ENCODE data around the gene OSBPL2. TPM values are rescaled to one million over a fixed set of nuclear protein-coding genes. Genes with fewer than 3 reads are reported as not detected.

The OSBPL2 gene
- total and polyA plus RNA-seq, 2 experiments from 2014 or later, result 22.2 to 27.9 TPM

DNA sequence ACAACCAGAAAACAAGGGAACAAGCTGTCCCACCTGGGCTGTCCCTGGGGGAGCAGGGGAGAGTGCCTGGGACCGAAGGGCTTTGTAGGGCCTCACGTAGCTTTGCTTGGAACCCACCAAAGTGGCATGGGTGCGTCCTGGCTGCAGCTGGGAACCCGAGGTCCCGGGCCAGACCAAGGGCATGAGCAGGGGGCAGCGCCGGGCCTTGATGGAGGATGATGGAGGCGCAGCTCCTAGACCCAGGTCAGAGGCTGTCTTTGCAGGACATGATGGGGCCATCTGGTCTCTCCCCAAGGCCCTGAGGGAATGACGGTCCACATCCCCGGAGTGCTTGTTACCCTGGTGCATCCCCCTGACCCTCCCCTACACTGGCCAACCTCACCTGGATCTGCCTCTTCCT is 7.6 kb upstream of the OSBPL2 start:
- Histone ChIP-seq H3K9me3 (ENCODE audit: low read depth) (no peaks in the 10 kb centered on the region), H3K4me3 (no peak overlapping the region), H3K36me3 (ENCODE audit: low read depth) (no peaks in the 10 kb centered on the region), H3K79me2 (ENCODE audit: insufficient read depth) (no peaks in the 10 kb centered on the region), H3K27ac (no peak overlapping the region), H3K27me3 (replicated peaks; ENCODE audit: insufficient read depth) (peaks cover 4% of the 10 kb centered on the region; the same call in 1 of the 2 replicates), H3F3A (ENCODE audit: insufficient read depth) (no peaks in the 10 kb centered on the region), H2AFZ (no peak overlapping the region), H3K9ac (no peak overlapping the region), H3K4me1 (ENCODE audit: insufficient read depth) (no peaks in the 10 kb centered on the region), H3K4me2 (ENCODE audit: unreplicated experiment) (no peak overlapping the region), H4K20me1 (ENCODE audit: insufficient read depth) (no peaks in the 10 kb centered on the region), H3K9me2 (ENCODE audit: insufficient read depth) (no peaks in the 10 kb centered on the region)
- no peak for DNase-seq
- 87 to 91% methylated on average over 10 of the region's 10 CpGs for WGBS, 2 experiments (ENCODE audit: low coverage in 1 of 2, low lambda C conversion rate in 2 of 2, missing lambda C conversion rate in 2 of 2)
- in situ Hi-C loops (cut with MboI), result no loop called here
- TF ChIP-seq EZH2 (IDR thresholded peaks at IDR 0.05; ENCODE audit: insufficient read depth, poor library complexity, severe bottlenecking) (no peak), EZH2phosphoT487 (IDR thresholded peaks at IDR 0.05; ENCODE audit: insufficient read depth, low read depth) (no peak)

DNA sequence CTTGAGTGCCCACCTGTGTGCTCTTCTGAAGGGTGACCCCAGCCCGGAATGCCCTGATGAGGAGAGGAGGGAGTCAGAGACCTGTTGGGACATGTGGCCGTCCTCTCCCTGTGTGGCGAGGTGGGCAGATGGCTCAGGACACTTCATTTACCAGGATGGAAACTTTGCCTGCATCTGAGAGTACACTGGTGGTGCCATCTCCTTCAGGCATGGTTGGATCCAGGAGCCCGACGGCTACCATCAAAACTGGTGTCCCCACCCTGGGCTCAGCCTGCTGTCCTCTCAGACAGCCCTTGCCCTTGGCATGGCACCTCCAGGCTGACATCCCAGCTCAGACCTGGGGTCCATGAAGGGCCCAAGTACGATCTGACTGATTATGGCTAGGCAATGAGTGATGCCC is 7.0 kb upstream of the OSBPL2 start:
- no peak for TF ChIP-seq EZH2 (IDR thresholded peaks at IDR 0.05; ENCODE audit: insufficient read depth, poor library complexity, severe bottlenecking)
- TF ChIP-seq EZH2phosphoT487 (IDR thresholded peaks at IDR 0.05; ENCODE audit: insufficient read depth, low read depth), result no peak
- no peaks in the 10 kb centered on the region for H3K79me2 ChIP-seq (ENCODE audit: insufficient read depth)
- H3K4me3 ChIP-seq, result no peak overlapping the region
- H3K4me1 ChIP-seq (ENCODE audit: insufficient read depth), result no peaks in the 10 kb centered on the region
- no peaks in the 10 kb centered on the region for H3K9me3 ChIP-seq (ENCODE audit: low read depth)
- H3K27ac ChIP-seq, result no peak overlapping the region
- H3K9ac ChIP-seq, result no peak overlapping the region
- 49 to 60% methylated on average over 5 to 6 of the region's 6 CpGs for WGBS, 2 experiments (ENCODE audit: low coverage in 1 of 2, low lambda C conversion rate in 2 of 2, missing lambda C conversion rate in 2 of 2)
- no peaks in the 10 kb centered on the region for H3F3A ChIP-seq (ENCODE audit: insufficient read depth)
- no peaks in the 10 kb centered on the region for H3K27me3 ChIP-seq (replicated peaks; ENCODE audit: insufficient read depth)
- no peaks in the 10 kb centered on the region for H3K9me2 ChIP-seq (ENCODE audit: insufficient read depth)
- no peaks in the 10 kb centered on the region for H4K20me1 ChIP-seq (ENCODE audit: insufficient read depth)
- no peaks in the 10 kb centered on the region for H3K36me3 ChIP-seq (ENCODE audit: low read depth)
- DNase-seq, result no peak
- no peak overlapping the region for H2AFZ ChIP-seq
- in situ Hi-C loops (cut with MboI), result no loop called here
- H3K4me2 ChIP-seq (ENCODE audit: unreplicated experiment), result no peak overlapping the region

GRCh38 chr20:62232194-62232593 is 6.1 kb upstream of the OSBPL2 start:
- Histone ChIP-seq H3K4me1 (ENCODE audit: insufficient read depth) (no peaks in the 10 kb centered on the region), H3K36me3 (ENCODE audit: low read depth) (no peaks in the 10 kb centered on the region), H3K4me2 (ENCODE audit: unreplicated experiment) (no peak overlapping the region), H4K20me1 (ENCODE audit: insufficient read depth) (no peaks in the 10 kb centered on the region), H3K9me3 (ENCODE audit: low read depth) (no peaks in the 10 kb centered on the region), H3K27ac (no peak overlapping the region), H2AFZ (no peak overlapping the region), H3K4me3 (no peak overlapping the region), H3K27me3 (replicated peaks; ENCODE audit: insufficient read depth) (no peaks in the 10 kb centered on the region), H3F3A (ENCODE audit: insufficient read depth) (no peaks in the 10 kb centered on the region), H3K9me2 (ENCODE audit: insufficient read depth) (no peaks in the 10 kb centered on the region), H3K79me2 (ENCODE audit: insufficient read depth) (no peaks in the 10 kb centered on the region), H3K9ac (no peak overlapping the region)
- 52 to 55% methylated on average over 7 of the region's 7 CpGs for WGBS, 2 experiments (ENCODE audit: low coverage in 1 of 2, low lambda C conversion rate in 2 of 2, missing lambda C conversion rate in 2 of 2)
- TF ChIP-seq EZH2 (IDR thresholded peaks at IDR 0.05; ENCODE audit: insufficient read depth, poor library complexity, severe bottlenecking) (no peak), EZH2phosphoT487 (IDR thresholded peaks at IDR 0.05; ENCODE audit: insufficient read depth, low read depth) (no peak)
- no peak for DNase-seq
- in situ Hi-C loops (cut with MboI), result no loop called here

DNA sequence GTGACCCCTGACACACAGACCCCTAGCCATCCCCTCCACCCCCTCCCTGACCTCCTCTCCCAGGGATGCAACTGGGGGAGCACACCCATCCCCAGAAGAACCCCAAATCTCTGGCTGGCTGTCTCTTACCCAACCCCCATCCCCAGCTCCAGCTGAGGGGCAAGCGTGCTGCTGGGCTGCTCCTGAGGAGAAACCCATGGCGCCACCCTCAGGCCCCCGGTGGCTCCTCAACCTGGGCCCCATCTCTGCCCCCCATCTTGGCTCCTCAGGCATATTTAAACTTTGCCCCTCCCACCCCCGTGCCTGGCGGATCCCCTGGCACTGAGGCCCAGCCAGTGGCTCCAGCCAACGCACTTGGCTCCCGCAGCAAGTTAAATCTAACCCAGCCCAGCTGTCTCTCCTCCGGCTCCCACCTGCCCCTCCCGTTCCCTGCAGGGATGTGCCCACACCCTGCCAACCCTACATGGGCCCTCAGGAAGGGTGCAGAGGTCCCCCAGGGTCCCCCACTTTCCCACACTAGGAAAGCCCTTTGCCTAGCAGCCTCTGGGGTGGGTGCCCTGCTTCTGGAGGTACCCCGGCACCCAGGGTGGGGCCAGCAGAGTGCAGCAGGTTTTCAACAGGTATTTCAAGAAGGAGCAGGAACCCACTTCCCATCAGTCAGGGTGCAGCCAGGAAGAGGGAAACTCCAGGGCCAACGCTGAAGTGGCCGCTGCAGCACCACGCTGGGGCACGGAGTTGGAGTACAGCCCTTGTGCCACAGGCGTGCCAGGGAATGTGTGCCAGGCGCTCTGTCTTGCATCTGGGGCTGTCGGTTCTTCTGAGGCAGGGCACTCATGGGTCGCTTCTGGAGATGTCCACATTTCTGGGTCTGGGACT is 5.3 kb upstream of the OSBPL2 start:
- Histone ChIP-seq H4K20me1 (ENCODE audit: insufficient read depth) (no peaks in the 10 kb centered on the region), H3K9me2 (ENCODE audit: insufficient read depth) (no peaks in the 10 kb centered on the region), H3K4me1 (ENCODE audit: insufficient read depth) (no peaks in the 10 kb centered on the region), H3K36me3 (ENCODE audit: low read depth) (no peaks in the 10 kb centered on the region), H3F3A (ENCODE audit: insufficient read depth) (no peaks in the 10 kb centered on the region), H3K9ac (no peak overlapping the region), H3K27ac (no peak overlapping the region), H2AFZ (no peak overlapping the region), H3K79me2 (ENCODE audit: insufficient read depth) (no peaks in the 10 kb centered on the region), H3K27me3 (replicated peaks; ENCODE audit: insufficient read depth) (no peaks in the 10 kb centered on the region), H3K4me3 (no peak overlapping the region), H3K9me3 (ENCODE audit: low read depth) (no peaks in the 10 kb centered on the region), H3K4me2 (ENCODE audit: unreplicated experiment) (no peak overlapping the region)
- TF ChIP-seq EZH2 (IDR thresholded peaks at IDR 0.05; ENCODE audit: insufficient read depth, poor library complexity, severe bottlenecking), result no peak
- in situ Hi-C loops (cut with MboI), result no loop called here
- DNase-seq, result no peak
- 39 to 45% methylated on average over 18 of the region's 18 CpGs for WGBS, 2 experiments (ENCODE audit: low coverage in 1 of 2, low lambda C conversion rate in 2 of 2, missing lambda C conversion rate in 2 of 2)
